Measurements from ENCODE around the gene MCTP1.

GRCh38 chr5:94885931-94886330, 399.0 kb downstream of the MCTP1 start:
- TF ChIP-seq CTCF (IDR thresholded peaks at IDR 0.05) (no peak), POLR2A (IDR thresholded peaks at IDR 0.05) (no peak)
